Loucy (cell line): ENCODE data around the gene L1TD1.

Source experiments
- H2AFZ ChIP-seq: fragments of 200-600 bp; sonication (generic); 2 replicates; pipeline ENCODE4 v1.6.0; 2016; ENCODE audit warnings: antibody characterized with exemption, mild to moderate bottlenecking, low read length, moderate library complexity
- H3F3A ChIP-seq: fragments of 200-600 bp; 2 replicates; pipeline ENCODE4 v1.6.0; 2016; ENCODE audit warnings: antibody characterized with exemption, low read depth, mild to moderate bottlenecking
- H3K27me3 ChIP-seq: fragments of 200-600 bp; sonication (generic); 2 replicates; pipeline ENCODE4 v1.6.1; 2014; ENCODE audit warnings: low read length, mild to moderate bottlenecking; ENCODE audit not compliant: insufficient read depth, poor library complexity, severe bottlenecking
- H3K36me3 ChIP-seq: fragments of 200-600 bp; sonication (generic); 2 replicates; pipeline ENCODE4 v1.6.1; 2016; ENCODE audit warnings: low read length; ENCODE audit not compliant: insufficient read depth
- H3K4me1 ChIP-seq: fragments of 200-600 bp; sonication (generic); 2 replicates; pipeline ENCODE4 v1.5.1; 2014; ENCODE audit warnings: low read length, mild to moderate bottlenecking; ENCODE audit not compliant: insufficient read depth, poor library complexity, severe bottlenecking
- H3K4me2 ChIP-seq: fragments of 200-600 bp; sonication (generic); 2 replicates; pipeline ENCODE4 v1.6.0; 2014; ENCODE audit warnings: antibody characterized with exemption, low read length, low read depth, mild to moderate bottlenecking; ENCODE audit not compliant: poor library complexity, severe bottlenecking
- H3K4me3 ChIP-seq: fragments of 200-600 bp; sonication (generic); 2 replicates; pipeline ENCODE4 v1.5.1; 2014; ENCODE audit warnings: low read length, mild to moderate bottlenecking, mixed read lengths; ENCODE audit not compliant: poor library complexity, severe bottlenecking
- H3K79me2 ChIP-seq: fragments of 200-600 bp; sonication (generic); 2 replicates; pipeline ENCODE4 v1.6.1; 2014; ENCODE audit warnings: low read length; ENCODE audit not compliant: insufficient read depth
- H3K9ac ChIP-seq: fragments of 200-600 bp; sonication (generic); 2 replicates; pipeline ENCODE4 v1.6.0; 2014; ENCODE audit warnings: mild to moderate bottlenecking, low read depth, low read length, moderate library complexity; ENCODE audit not compliant: poor library complexity, severe bottlenecking
- H3K9me2 ChIP-seq: fragments of 200-600 bp; sonication (generic); replicated peaks from 2 replicates; pipeline ENCODE4 v1.6.1; 2016; ENCODE audit warnings: low read depth, low read length, mixed read lengths
- H3K9me3 ChIP-seq: fragments of 200-600 bp; sonication (generic); 2 replicates; pipeline ENCODE4 v1.6.1; 2014; ENCODE audit warnings: mild to moderate bottlenecking, antibody characterized with exemption, low read length, low read depth; ENCODE audit not compliant: insufficient read depth
- H4K20me1 ChIP-seq: fragments of 200-600 bp; sonication (generic); 2 replicates; pipeline ENCODE4 v1.6.0; 2014; ENCODE audit warnings: antibody characterized with exemption, low read length, mild to moderate bottlenecking; ENCODE audit not compliant: insufficient read depth, poor library complexity, severe bottlenecking
- CTCF ChIP-seq: fragments of 200-600 bp; sonication (generic); conservative IDR thresholded peaks from 2 replicates; pipeline ENCODE4 v1.5.1; 2014; ENCODE audit warnings: mild to moderate bottlenecking, antibody characterized with exemption, low read length
- EZH2phosphoT487 ChIP-seq: fragments of 200-600 bp; IDR thresholded peaks from 2 replicates; pipeline ENCODE4 v1.6.1; 2018; ENCODE audit warnings: antibody characterized with exemption, mild to moderate bottlenecking, moderate library complexity, borderline replicate concordance

L1TD1 gene

GRCh38 chr1:62259551-62259950 is 64.9 kb downstream of the L1TD1 start:
- TF ChIP-seq CTCF (no peak), EZH2phosphoT487 (no peak)
- Histone ChIP-seq H3K9me2 (no peaks in the 10 kb centered on the region), H4K20me1 (no peaks in the 10 kb centered on the region), H3K9me3 (no peaks in the 10 kb centered on the region), H3K4me2 (no peak overlapping the region), H3K9ac (no peak overlapping the region), H3K79me2 (no peaks in the 10 kb centered on the region), H3K27me3 (no peaks in the 10 kb centered on the region), H3K4me3 (no peak overlapping the region), H2AFZ (no peak overlapping the region), H3K4me1 (no peaks in the 10 kb centered on the region), H3K36me3 (no peaks in the 10 kb centered on the region), H3F3A (no peaks in the 10 kb centered on the region)

GRCh38 chr1:62260688-62261087 is 66.0 kb downstream of the L1TD1 start:
- no peak overlapping the region for H3K9ac ChIP-seq
- H3K79me2 ChIP-seq, result no peaks in the 10 kb centered on the region
- TF ChIP-seq EZH2phosphoT487 (no peak), CTCF (no peak)
- H3K9me2 ChIP-seq, result no peaks in the 10 kb centered on the region
- no peak overlapping the region for H2AFZ ChIP-seq
- H3K27me3 ChIP-seq, result no peaks in the 10 kb centered on the region
- no peaks in the 10 kb centered on the region for H3K36me3 ChIP-seq
- H3F3A ChIP-seq, result no peaks in the 10 kb centered on the region
- H4K20me1 ChIP-seq, result no peaks in the 10 kb centered on the region
- no peak overlapping the region for H3K4me2 ChIP-seq
- H3K9me3 ChIP-seq, result no peaks in the 10 kb centered on the region
- H3K4me3 ChIP-seq, result no peak overlapping the region
- no peaks in the 10 kb centered on the region for H3K4me1 ChIP-seq
